ENCODE results near the gene RGS3.

The RGS3 gene

DNA sequence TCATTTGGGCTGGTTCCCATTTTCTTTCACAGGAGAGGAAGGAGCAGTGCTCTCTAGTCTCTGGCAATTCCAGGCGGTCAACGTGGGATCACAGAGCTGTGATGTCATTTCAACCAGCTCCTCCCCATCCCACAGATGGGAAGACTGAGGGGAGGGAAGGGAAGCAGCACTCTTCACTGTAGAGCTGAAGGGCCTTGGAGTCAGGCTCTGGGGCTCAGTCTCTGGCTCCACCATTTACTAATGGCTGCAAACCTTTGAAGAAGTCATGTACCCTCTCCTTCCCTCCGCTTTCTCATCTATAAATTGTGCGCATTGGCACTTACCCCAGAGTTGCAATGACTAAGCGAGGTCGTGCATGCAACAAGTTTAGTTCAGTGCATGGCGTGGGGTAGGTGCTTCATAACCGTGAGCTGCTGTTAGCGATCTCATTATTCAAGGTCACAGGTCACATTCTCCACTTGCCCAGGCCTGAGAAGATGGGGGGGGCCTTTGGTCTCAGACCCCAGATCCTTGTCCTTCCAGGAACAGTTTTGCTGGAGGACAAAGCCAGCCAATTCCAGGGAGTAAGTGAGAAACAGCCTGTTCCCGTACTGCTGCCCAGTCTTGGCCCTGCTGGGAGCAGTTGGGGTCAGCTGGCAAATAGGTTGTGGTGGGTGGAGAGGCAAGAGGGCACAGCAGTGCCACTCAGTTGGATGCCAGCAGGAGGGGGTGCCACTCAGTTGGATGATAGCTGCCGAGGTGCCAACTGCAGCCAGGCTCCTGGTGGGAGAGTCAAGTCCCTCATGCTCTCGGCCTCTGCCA is 136.7 kb downstream of the RGS3 start:
- Mint-ChIP-seq H3K27ac (peak overlapping the region; percentile 76), H3K4me3 (no peak overlapping the region), H3K36me3 (peaks cover 59% of the 10 kb centered on the region), H3K4me1 (peaks cover 18% of the 10 kb centered on the region), H3K9me3 (no peaks in the 10 kb centered on the region)
- ATAC-seq, result no peak
- DNase-seq (ENCODE audit: low spot score in 2 of 2), result no peak

DNA sequence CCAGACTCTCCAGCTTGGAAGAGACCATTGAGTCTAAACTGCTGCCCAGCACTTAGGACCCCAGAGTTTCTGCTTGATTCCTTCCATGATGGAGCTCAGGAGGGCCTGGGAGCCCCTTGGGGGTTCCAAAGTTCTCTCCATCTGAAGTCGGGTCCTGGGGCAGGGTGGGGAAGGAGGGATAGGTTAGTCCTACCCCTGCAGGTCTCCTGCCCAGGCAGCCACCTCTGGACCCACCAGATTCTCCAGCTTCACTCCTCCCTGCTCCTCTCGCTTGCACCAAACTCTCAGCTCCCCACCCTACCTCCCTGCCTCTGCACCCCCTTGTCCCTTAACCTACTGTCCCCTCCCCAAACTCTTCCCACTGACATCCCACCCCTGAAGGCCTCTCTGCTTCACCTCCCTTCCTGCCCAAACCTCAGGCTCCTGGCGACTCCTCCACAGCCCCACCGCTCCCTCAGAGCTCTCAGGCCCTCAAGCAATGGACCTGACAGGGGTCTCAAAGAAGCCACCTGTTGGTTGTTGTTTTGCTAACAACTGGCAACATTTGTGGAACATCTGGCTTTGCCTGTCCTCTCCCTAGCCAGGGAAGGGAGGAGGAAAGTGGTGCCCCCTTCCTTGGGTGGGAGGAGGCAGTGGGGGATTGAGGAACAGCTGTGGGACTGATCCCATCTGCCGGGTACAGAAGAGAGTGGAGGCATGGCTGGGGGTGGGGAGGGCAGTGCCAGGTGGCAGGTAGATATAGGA is 137.5 kb downstream of the RGS3 start:
- peaks cover 51% of the 10 kb centered on the region for H3K36me3 Mint-ChIP-seq
- H3K4me3 Mint-ChIP-seq, result no peak overlapping the region
- H3K4me1 Mint-ChIP-seq, result peaks cover 18% of the 10 kb centered on the region
- ATAC-seq (no peak), DNase-seq (ENCODE audit: low spot score in 2 of 2) (no peak)
- H3K9me3 Mint-ChIP-seq, result no peaks in the 10 kb centered on the region
- H3K27ac Mint-ChIP-seq, result peak overlapping the region; percentile 76

DNA sequence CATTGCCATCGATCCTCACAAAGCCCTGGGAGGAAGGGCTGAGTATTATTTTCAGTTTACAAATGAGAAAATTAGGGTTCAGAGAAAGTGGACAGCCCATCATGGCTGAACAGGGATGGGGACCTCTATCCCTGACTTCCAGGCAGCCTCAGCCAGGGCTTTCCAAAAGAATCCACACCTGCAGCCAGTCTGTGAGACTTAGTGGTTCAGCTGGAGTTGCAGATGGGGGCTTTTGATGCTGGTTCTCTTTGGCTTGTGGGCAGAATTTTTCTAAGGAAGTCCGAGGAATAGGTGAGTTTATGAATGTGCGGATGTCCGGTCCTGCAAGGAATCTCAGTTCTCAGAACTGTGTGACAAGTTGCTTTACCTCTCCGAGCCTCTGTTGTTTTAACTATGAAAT is 138.1 kb downstream of the RGS3 start:
- DNase-seq (ENCODE audit: low spot score in 2 of 2), result no peak
- peak overlapping the region; percentile 76 for H3K27ac Mint-ChIP-seq

DNA sequence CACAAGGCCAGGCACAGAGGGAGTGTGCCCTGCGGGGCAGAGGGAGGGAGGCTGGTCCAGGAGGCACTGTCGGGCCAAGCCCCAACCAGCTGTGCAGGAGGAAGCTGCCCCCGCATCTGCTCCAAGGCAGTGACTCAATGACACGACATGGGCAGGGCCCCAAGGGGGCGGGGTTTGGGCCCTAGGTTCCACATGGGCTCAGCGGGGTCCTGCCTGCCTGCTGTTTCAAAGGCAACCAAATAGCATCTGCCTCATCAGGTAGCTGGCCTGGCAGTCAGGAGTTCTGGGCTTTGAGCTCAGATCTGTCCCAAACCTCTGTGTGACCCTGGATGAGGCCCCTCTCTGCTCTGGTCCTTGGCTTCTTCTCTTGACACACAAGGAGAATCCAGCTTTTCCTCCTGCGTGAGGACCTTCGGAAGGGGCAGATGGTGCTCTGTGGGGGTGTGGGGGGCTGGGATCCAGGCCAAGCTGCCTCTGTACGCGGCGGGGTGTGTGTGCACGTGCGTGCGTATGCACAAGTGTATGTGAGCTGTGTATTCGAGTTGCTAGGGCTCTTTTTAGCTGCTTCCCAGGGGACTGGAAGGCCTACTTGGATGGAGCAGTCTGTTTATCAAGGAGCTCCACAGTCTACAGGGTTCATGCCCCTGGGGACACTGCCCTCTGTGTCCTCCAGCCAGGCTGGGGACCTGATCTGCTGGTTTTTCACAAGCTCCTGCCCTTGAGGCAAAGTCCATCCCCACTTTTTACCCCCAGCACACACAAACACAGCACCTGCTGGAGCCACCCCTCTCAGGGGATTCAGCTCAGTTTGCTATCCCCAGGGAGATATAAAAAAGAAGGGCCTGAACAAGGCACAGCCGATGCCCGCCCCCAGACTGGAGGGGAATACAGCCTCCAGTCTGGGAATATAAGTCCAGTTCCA is 138.9 kb downstream of the RGS3 start:
- Mint-ChIP-seq H3K9me3 (no peaks in the 10 kb centered on the region), H3K27ac (peak overlapping the region; percentile 76), H3K4me3 (no peak overlapping the region), H3K36me3 (peaks cover 38% of the 10 kb centered on the region), H3K4me1 (peaks cover 14% of the 10 kb centered on the region)
- DNase-seq (ENCODE audit: low spot score in 2 of 2) (peak; percentile 57 to 76), ATAC-seq (peak; percentile 95)

More for the DNA sequence above, 138.1 kb downstream of the RGS3 start:
- Mint-ChIP-seq H3K9me3 (no peaks in the 10 kb centered on the region), H3K36me3 (peaks cover 45% of the 10 kb centered on the region), H3K4me1 (peaks cover 17% of the 10 kb centered on the region), H3K4me3 (no peak overlapping the region)
- no peak for ATAC-seq

DNA sequence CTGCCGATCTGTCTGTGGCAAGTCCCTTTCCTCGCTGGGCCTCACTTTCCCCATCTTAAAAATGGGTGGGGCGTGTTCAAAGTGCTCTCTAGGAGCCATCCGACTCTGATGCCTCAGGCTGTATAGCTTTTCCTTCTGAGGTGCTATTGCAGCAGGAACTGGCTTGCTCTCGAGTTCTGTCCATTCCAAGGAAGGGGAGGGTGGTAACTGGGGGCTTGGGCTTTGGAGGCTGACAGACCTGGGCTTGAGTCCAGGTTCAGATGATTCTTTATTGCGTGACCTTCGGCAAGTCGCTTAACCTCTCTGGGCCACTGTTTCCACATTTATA is 139.5 kb downstream of the RGS3 start:
- Mint-ChIP-seq H3K36me3 (peaks cover 31% of the 10 kb centered on the region), H3K4me1 (peaks cover 14% of the 10 kb centered on the region), H3K9me3 (no peaks in the 10 kb centered on the region), H3K4me3 (no peak overlapping the region), H3K27ac (peak overlapping the region; percentile 11)
- ATAC-seq, result no peak
- DNase-seq (ENCODE audit: low spot score in 2 of 2), result no peak

DNA sequence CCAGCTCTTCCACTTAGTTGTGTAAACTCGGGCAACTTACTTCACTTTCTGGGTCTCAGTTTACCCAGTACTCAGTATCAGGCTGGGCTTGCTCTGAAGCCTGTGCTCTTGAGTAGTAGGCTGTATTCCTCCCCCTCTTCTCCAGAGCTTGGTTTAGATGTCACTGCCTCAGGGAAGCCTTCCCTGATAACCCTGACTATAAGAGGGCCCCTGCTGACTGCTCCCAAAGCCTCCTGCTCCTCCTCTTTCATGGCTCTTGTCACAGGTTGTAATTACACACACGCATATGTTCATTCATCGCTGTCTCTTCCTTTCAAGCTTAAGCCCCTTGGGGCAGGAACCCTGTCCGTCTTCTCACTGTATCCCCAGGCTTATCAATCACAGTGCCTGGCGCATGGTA is 140.2 kb downstream of the RGS3 start:
- no peaks in the 10 kb centered on the region for H3K9me3 Mint-ChIP-seq
- peaks cover 24% of the 10 kb centered on the region for H3K36me3 Mint-ChIP-seq
- no peak for DNase-seq (ENCODE audit: low spot score in 2 of 2)
- peak overlapping the region; percentile 11 for H3K27ac Mint-ChIP-seq
- peaks cover 14% of the 10 kb centered on the region for H3K4me1 Mint-ChIP-seq
- no peak overlapping the region for H3K4me3 Mint-ChIP-seq
- ATAC-seq, result no peak

DNA sequence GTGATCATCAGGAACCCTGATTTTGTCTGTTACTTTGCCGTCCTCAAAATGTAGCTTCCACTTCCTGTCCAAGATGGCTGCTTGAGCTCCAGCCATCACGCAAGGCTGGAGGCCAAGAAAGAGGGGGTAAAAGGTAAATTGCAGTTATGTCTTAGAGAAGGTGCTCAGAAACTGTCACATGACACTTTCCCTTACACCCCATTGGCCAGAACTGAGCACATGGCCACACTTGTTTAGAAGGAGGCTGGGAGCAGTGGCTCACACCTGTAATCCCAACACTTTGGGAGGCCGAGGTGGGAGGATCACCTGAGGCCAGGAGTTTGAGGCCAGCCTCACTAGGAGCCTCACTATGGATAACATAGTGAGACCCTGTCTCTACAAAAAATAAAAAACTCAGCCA is 140.9 kb downstream of the RGS3 start:
- H3K4me3 Mint-ChIP-seq, result no peak overlapping the region
- peaks cover 14% of the 10 kb centered on the region for H3K4me1 Mint-ChIP-seq
- H3K9me3 Mint-ChIP-seq, result no peaks in the 10 kb centered on the region
- H3K27ac Mint-ChIP-seq, result peak overlapping the region; percentile 11
- DNase-seq (ENCODE audit: low spot score in 2 of 2), result no peak
- H3K36me3 Mint-ChIP-seq, result peaks cover 20% of the 10 kb centered on the region
- ATAC-seq, result no peak

DNA sequence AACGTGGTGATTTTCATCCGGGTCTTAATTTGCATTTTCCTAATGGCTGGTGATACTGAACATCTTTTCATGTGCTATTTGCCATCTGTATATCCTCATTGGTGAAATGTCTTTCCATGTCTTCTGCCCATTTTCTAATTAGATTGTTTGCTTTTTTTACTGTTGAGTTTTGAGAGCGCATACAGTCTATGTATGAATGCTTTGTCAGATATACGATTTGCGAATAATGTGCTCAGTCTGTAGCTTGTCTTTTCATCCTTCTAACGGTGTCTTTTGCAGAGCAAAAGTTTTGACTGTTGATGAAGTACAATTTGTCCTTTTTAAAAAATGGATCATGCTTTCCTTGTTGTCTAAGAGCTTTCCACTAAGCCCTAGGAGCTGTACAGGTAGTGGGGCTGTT is 143.0 kb downstream of the RGS3 start:
- ATAC-seq (no peak), DNase-seq (ENCODE audit: low spot score in 2 of 2) (no peak)
- H3K9me3 Mint-ChIP-seq, result no peaks in the 10 kb centered on the region
- H3K36me3 Mint-ChIP-seq, result peaks cover 8% of the 10 kb centered on the region
- no peak overlapping the region for H3K27ac Mint-ChIP-seq
- H3K4me1 Mint-ChIP-seq, result peaks cover 7% of the 10 kb centered on the region
- H3K4me3 Mint-ChIP-seq, result no peak overlapping the region

DNA sequence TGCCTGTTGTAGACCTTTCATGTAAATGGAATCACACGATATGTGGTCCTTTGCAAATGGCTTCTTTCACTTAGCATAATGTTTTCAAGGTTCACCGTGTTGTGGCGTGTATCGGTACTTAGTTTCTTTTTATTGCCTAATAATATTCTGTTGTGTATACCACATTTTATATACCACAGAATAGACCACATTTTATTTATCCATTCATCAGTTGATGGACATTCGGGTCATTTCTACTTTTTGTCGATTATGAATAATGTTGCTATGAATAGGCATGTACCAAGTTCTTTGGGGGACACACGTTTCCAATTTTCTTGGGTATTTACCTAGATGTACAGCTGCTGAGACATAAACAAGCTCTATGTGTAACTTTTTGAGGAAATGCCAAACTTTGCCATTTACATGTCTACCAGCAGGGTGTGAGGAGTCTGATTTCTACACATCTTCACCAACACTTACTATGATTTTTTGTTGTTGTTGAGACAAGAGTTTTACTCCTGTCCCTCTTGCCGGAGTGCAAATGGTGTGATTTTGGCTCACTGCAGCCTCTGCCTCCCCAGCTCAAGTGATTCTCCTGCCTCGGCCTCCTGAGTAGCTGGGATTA is 144.7 kb downstream of the RGS3 start:
- Mint-ChIP-seq H3K4me1 (no peaks in the 10 kb centered on the region), H3K36me3 (no peaks in the 10 kb centered on the region), H3K4me3 (no peak overlapping the region), H3K9me3 (no peaks in the 10 kb centered on the region), H3K27ac (no peak overlapping the region)
- DNase-seq (ENCODE audit: low spot score in 2 of 2) (no peak), ATAC-seq (no peak)

DNA sequence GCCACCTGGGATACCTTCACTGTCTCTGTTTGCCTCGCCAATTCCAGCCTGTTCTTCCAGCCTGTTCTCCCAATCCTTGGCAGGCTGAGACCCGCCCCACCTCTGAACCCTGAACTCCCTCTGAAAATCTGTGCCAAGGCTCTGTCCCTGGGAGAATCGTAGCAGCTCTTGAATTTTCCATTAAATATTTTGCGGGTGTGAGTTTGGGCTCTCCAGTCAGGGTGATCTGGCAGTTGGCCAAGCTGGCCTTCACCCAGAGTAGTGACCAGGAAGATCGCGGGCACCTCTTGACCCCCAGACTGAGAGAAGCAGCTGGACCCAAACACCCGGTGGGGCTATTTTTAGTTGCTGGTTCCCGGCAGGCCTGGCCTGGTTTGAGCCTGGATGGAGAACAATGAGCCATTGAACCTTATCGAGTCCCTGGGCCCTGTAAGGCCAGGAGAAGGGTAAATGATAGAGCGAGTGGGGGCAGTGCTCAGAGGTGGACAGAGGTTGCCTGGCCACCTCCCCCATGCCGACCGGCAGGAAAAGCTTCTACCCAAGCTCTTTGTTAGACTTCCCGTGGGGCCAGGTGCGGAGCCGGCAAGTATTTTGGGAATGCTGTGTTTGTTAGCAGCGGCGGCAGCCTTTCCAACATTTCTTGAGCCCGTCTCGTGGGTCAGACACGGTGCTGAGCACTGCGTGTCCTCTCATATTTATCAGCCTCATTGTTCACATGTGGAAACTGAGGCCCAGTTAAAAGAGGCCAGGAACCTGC is 146.2 kb downstream of the RGS3 start:
- ATAC-seq (no peak), DNase-seq (ENCODE audit: low spot score in 2 of 2) (no peak)
- no peaks in the 10 kb centered on the region for H3K9me3 Mint-ChIP-seq
- H3K36me3 Mint-ChIP-seq, result no peaks in the 10 kb centered on the region
- H3K4me1 Mint-ChIP-seq, result peaks cover 12% of the 10 kb centered on the region
- no peak overlapping the region for H3K27ac Mint-ChIP-seq
- no peak overlapping the region for H3K4me3 Mint-ChIP-seq

DNA sequence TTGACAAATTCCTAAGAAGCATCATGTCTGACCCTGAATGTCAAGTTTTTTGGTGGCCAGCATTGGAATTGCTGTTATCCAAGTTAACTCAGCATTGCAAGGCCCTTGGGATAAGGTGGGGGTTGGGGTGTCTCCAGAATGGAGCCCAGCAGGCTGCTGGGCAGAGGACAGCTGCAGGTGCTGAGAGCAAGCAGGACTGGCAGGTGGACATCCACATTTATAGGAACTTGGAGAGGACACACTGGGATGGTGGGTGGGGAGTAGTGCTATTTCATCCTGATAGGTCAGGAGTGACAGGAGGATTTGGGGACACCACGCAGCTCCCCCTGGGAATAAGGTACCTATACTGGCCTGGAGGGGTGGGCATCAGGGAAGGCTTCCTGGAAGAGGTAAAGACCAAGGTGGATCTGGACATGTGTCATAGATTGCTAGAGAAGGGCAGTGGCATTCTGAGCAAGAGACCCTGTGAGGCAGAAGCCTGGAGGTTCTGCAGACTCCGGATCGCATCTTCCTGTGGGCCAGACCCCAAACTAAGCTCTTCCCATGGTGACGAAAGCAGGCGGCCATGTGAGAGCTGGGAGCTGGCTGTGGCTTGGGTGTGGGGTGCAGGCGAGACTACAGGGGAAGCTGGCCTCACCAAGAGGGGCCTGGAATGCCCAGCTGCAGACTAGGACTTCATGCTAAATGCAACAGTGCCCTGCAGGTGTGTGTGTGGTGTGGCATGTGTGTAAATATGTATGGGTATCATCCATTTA is 148.1 kb downstream of the RGS3 start:
- H3K4me3 Mint-ChIP-seq, result no peak overlapping the region
- no peaks in the 10 kb centered on the region for H3K36me3 Mint-ChIP-seq
- ATAC-seq (no peak), DNase-seq (ENCODE audit: low spot score in 2 of 2) (no peak)
- peaks cover 24% of the 10 kb centered on the region for H3K4me1 Mint-ChIP-seq
- H3K9me3 Mint-ChIP-seq, result no peaks in the 10 kb centered on the region
- peak overlapping the region; percentile 5 for H3K27ac Mint-ChIP-seq

DNA sequence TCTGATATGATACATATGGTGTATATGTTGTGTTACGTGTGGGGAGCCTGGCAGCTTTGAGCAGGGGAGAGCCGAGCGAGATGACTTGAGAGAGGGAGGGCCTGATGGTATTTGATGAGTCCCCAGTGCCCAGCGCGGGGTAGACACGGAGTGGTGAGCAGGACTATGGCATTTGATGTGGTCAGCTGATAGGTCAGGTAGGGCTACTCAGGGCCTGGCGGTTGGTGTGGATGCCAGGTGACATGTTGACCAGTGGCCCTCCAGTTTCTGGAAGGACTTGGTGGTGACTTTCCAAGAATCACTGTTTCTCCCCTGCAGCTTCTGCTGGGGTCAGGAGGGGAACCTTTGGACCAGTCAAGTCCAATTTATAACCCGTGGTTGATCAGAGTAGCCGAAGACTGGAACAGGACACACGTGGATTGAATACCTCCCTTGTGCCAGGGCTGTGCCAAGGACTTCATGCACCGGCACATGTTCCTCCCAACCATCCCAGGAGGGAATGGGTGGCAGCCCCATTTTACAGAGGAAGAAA is 148.8 kb downstream of the RGS3 start:
- H3K4me1 Mint-ChIP-seq, result peaks cover 26% of the 10 kb centered on the region
- no peak for ATAC-seq
- no peak overlapping the region for H3K4me3 Mint-ChIP-seq
- peak overlapping the region; percentile 5 for H3K27ac Mint-ChIP-seq
- H3K9me3 Mint-ChIP-seq, result no peaks in the 10 kb centered on the region
- DNase-seq (ENCODE audit: low spot score in 2 of 2), result no peak
- no peaks in the 10 kb centered on the region for H3K36me3 Mint-ChIP-seq

DNA sequence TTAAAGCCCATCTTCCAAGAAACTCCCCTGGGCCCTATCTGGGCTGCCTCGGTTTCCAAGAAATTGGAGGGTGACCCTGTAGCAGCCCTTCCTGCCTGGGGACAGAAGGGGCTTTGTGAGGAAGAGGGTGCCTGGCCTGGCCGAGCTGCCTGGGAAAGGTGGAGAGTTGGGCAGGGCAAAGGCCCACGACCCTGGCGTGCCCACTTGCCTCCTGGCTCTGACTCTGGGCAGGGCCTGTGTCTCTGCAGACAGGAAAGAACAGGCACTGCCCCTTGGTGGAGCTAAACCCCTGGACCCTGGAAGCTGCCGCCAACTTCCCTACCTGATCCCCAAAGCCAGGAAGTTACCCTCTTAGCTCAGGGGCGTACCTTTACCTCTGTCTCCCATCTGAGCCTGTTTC is 149.3 kb downstream of the RGS3 start:
- ATAC-seq (no peak), DNase-seq (ENCODE audit: low spot score in 2 of 2) (no peak)
- no peak overlapping the region for H3K27ac Mint-ChIP-seq
- no peaks in the 10 kb centered on the region for H3K9me3 Mint-ChIP-seq
- no peak overlapping the region for H3K4me3 Mint-ChIP-seq
- H3K4me1 Mint-ChIP-seq, result peaks cover 30% of the 10 kb centered on the region
- no peaks in the 10 kb centered on the region for H3K36me3 Mint-ChIP-seq
